CD4-positive, alpha-beta T cell treated with Interleukin-17A for 1 hour (primary cell): ENCODE results near the gene SNAP47.
A peak's percentile ranks its signal among the peaks of the same experiment; 100 is the strongest.
"Not testable (repeated sequence)": the region's sequence is repeated elsewhere in the genome, so short reads cannot be mapped to it uniquely, and the experiment has no call there.

Source experiments
- DNase-seq: peaks from one replicate; pipeline ENCODE4 v3.0.0-alpha.2; 2020

The SNAP47 gene

GRCh38 chr1:227734856-227735538 is at the start of gene SNAP47, which contains the start of gene JMJD4:
SNAP47 (plus strand) TSS chr1:227735435; CDS start chr1:227747737, 12,302 bp downstream.
JMJD4 (minus strand) TSS chr1:227735302; CDS start chr1:227735273, 29 bp downstream.
- peak; percentile 94 for DNase-seq

- DNase-seq = no peak
These were observed 49.4 kb upstream of the SNAP47 start for GRCh38 chr1:227685807-227686206.

- no peak for DNase-seq
These were observed 37.8 kb upstream of the SNAP47 start for GRCh38 chr1:227697321-227697864.

GRCh38 chr1:227701631-227702030 is 33.6 kb upstream of the SNAP47 start:
- DNase-seq = not testable (repeated sequence)

- no peak for DNase-seq
These were observed 27.4 kb upstream of the SNAP47 start for GRCh38 chr1:227707846-227708245.

- DNase-seq = no peak
These were observed 25.8 kb upstream of the SNAP47 start for GRCh38 chr1:227709451-227709850.

GRCh38 chr1:227710474-227710873 is 24.8 kb upstream of the SNAP47 start:
- not testable (repeated sequence) for DNase-seq

- no peak for DNase-seq
These were observed 22.6 kb upstream of the SNAP47 start for GRCh38 chr1:227712648-227713047.

GRCh38 chr1:227718932-227719331 is 16.3 kb upstream of the SNAP47 start:
- DNase-seq = no peak

- no peak for DNase-seq
These were observed 11.8 kb upstream of the SNAP47 start for GRCh38 chr1:227723474-227723873.

GRCh38 chr1:227725046-227725445 is 10.2 kb upstream of the SNAP47 start:
- no peak for DNase-seq

- DNase-seq = no peak
These were observed 8.9 kb upstream of the SNAP47 start for GRCh38 chr1:227726318-227726717.

GRCh38 chr1:227726924-227727599 is 8.2 kb upstream of the SNAP47 start:
- no peak for DNase-seq

- DNase-seq = peak; percentile 76
These were observed 7.0 kb upstream of the SNAP47 start for GRCh38 chr1:227728059-227728891.

- DNase-seq = no peak
These were observed 6.4 kb upstream of the SNAP47 start for GRCh38 chr1:227728892-227729143.

GRCh38 chr1:227729144-227729880 is 5.9 kb upstream of the SNAP47 start:
- DNase-seq = no peak

- DNase-seq = peak; percentile 52
These were observed 5.2 kb upstream of the SNAP47 start for GRCh38 chr1:227729881-227730629.

GRCh38 chr1:227730630-227731151 is 4.5 kb upstream of the SNAP47 start:
- DNase-seq = no peak

- DNase-seq = no peak
These were observed 4.0 kb upstream of the SNAP47 start for GRCh38 chr1:227731241-227731677.

- no peak for DNase-seq
These were observed 3.3 kb upstream of the SNAP47 start for GRCh38 chr1:227731696-227732585.
